ENCODE results near the gene PRKCA.

DNA sequence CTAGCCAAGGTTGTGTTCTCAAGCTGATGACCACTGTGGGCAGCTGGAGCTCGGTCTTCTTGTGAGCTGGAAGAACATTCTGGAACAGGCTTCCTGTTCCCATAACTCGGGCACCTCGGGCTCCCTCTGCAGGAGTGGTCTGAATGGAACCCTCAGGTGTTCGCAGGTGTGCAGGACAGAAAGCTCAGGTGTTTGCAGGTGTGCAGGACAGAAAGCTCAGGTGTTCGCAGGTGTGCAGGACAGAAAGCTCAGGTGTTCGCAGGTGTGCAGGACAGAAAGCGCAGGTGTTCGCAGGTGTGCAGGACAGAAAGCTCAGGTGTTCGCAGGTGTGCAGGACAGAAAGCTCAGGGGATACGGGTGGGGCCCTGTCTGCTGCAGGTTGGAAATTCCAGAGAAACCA is 423.5 kb downstream of the PRKCA start:
- TF ChIP-seq POLR2A (IDR thresholded peaks at IDR 0.05) (no peak), CTCF (IDR thresholded peaks at IDR 0.05) (no peak), EP300 (IDR thresholded peaks at IDR 0.05) (no peak)
